Adrenal gland (tissue), 5 donors: ENCODE data around the gene BLVRB.

Source experiments
- POLR2A ChIP-seq, 2 donors: fragments of 450-650 bp; IDR thresholded peaks; one replicate each; pipeline ENCODE4 v1.6.1; 2017; ENCODE audit warnings: antibody characterized with exemption in 2 of 2, mild to moderate bottlenecking in 2 of 2, moderate library complexity in 1 of 2
- TF ChIP-seq, protein P1 (sequence below), 6 experiments: fragments of 450-650 bp in 4 of 6; fragments of 200-600 bp in 2 of 6; sonication (generic) in 1 of 6; IDR thresholded peaks; 1 replicate in 5 of 6; 2 replicates in 1 of 6; pipeline versions ENCODE4 v1.5.1 to v1.8.0; 2016 to 2021; ENCODE audit warnings: antibody characterized with exemption in 6 of 6, mild to moderate bottlenecking in 2 of 6, moderate library complexity in 1 of 6
- donor health status: DM: no; HTN: no; CAD: no.

DNA sequence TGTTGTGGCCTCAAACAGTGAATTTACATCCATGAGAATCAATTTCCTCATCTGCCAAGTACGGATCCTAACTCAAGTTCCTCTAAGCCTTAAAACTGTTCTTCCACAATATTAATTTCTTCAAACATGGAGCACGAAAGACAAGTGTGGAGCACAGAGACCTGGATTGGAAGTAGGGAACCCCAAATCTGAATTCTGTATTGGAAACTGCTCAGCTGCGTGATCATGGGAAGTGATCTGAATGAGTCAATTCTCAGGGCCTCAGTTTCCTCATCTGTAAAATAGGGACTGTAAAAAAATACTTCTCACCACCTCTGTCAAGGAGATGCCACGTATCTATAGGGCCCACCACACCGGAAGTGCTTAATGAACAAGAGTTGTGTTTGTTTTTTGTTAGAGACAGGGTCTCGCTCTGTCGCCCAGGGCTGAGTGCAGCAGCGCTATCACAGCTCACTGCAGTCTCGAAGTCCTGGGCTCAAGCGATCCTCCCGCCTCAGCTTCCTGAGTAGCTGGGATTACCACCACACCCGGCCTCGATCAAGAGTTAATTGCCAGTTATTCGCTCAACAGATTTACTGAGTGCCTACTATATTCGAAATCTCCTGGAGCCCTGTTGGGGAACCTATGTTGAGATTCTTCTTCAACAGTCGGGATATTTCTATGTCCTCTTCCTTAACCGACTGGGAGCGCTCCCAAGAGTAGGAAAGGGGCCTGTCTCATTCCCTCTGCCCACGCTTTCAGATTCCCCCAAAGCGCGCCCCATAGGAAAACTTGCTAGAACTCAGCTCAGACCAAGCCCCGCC is 23.0 kb downstream of the BLVRB start:
- no peak for TF ChIP-seq POLR2A (IDR thresholded peaks at IDR 0.05)
- TF ChIP-seq, protein P1, sequence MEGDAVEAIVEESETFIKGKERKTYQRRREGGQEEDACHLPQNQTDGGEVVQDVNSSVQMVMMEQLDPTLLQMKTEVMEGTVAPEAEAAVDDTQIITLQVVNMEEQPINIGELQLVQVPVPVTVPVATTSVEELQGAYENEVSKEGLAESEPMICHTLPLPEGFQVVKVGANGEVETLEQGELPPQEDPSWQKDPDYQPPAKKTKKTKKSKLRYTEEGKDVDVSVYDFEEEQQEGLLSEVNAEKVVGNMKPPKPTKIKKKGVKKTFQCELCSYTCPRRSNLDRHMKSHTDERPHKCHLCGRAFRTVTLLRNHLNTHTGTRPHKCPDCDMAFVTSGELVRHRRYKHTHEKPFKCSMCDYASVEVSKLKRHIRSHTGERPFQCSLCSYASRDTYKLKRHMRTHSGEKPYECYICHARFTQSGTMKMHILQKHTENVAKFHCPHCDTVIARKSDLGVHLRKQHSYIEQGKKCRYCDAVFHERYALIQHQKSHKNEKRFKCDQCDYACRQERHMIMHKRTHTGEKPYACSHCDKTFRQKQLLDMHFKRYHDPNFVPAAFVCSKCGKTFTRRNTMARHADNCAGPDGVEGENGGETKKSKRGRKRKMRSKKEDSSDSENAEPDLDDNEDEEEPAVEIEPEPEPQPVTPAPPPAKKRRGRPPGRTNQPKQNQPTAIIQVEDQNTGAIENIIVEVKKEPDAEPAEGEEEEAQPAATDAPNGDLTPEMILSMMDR (IDR thresholded peaks at IDR 0.05) = no peak
